ENCODE data around the gene ZNF511. TPM values are rescaled to one million over a fixed set of nuclear protein-coding genes. Genes with fewer than 3 reads are reported as not detected.
A peak's percentile ranks its signal among the peaks of the same experiment; 100 is the strongest.

The ZNF511 gene
- total RNA-seq, 1 donor from 2014 or later = 44.8 TPM

- ATAC-seq (ENCODE audit: poor library complexity) = no peak
- intact Hi-C loops (cut with DNase I) = no loop called here
- peak; percentile 6 for DNase-seq
Observed at GRCh38 chr10:133342942-133343341, 34.2 kb downstream of the ZNF511 start.

GRCh38 chr10:133343558-133343957 is 34.8 kb downstream of the ZNF511 start:
- ATAC-seq (ENCODE audit: poor library complexity) = no peak
- no peak for DNase-seq
- intact Hi-C loops (cut with DNase I) = no loop called here

GRCh38 chr10:133344236-133344635 is 35.5 kb downstream of the ZNF511 start:
- intact Hi-C loops (cut with DNase I) = no loop called here
- ATAC-seq (ENCODE audit: poor library complexity) = no peak
- DNase-seq = no peak

GRCh38 chr10:133346413-133346812 is 37.7 kb downstream of the ZNF511 start:
- ATAC-seq (ENCODE audit: poor library complexity) = no peak
- intact Hi-C loops (cut with DNase I) = no loop called here
- DNase-seq = no peak

- intact Hi-C loops (cut with DNase I) = no loop called here
- no peak for ATAC-seq (ENCODE audit: poor library complexity)
- DNase-seq = peak; percentile 30
Observed at GRCh38 chr10:133347710-133348517, 39.2 kb downstream of the ZNF511 start.

GRCh38 chr10:133349160-133349568 is 40.5 kb downstream of the ZNF511 start:
- ATAC-seq (ENCODE audit: poor library complexity) (no peak), DNase-seq (peak; percentile 21)
- intact Hi-C loops (cut with DNase I) = no loop called here

GRCh38 chr10:133349577-133350011 is 40.9 kb downstream of the ZNF511 start:
- ATAC-seq (ENCODE audit: poor library complexity) = no peak
- intact Hi-C loops (cut with DNase I) = no loop called here
- peak; percentile 22 for DNase-seq

GRCh38 chr10:133350283-133350949 is 41.7 kb downstream of the ZNF511 start:
- intact Hi-C loops (cut with DNase I) = no loop called here
- no peak for ATAC-seq (ENCODE audit: poor library complexity)
- DNase-seq = peak; percentile 35

- ATAC-seq (ENCODE audit: poor library complexity) = no peak
- intact Hi-C loops (cut with DNase I) = no loop called here
- DNase-seq = peak; percentile 30
Observed at GRCh38 chr10:133350950-133351329, 42.2 kb downstream of the ZNF511 start.

GRCh38 chr10:133351408-133352318 is 42.9 kb downstream of the ZNF511 start:
- ATAC-seq (ENCODE audit: poor library complexity) (no peak), DNase-seq (peak; percentile 37)
- intact Hi-C loops (cut with DNase I) = no loop called here

- peak; percentile 40 for DNase-seq
- intact Hi-C loops (cut with DNase I) = no loop called here
- no peak for ATAC-seq (ENCODE audit: poor library complexity)
Observed at GRCh38 chr10:133353202-133353959, 44.7 kb downstream of the ZNF511 start.

GRCh38 chr10:133353988-133354605 is 45.4 kb downstream of the ZNF511 start:
- intact Hi-C loops (cut with DNase I) = no loop called here
- ATAC-seq (ENCODE audit: poor library complexity) (no peak), DNase-seq (peak; percentile 26)

GRCh38 chr10:133354672-133355240 is 46.0 kb downstream of the ZNF511 start:
- intact Hi-C loops (cut with DNase I) = no loop called here
- ATAC-seq (ENCODE audit: poor library complexity) (no peak), DNase-seq (peak; percentile 27)

GRCh38 chr10:133355266-133355665 is 46.6 kb downstream of the ZNF511 start:
- no peak for ATAC-seq (ENCODE audit: poor library complexity)
- DNase-seq = no peak
- intact Hi-C loops (cut with DNase I) = no loop called here

- DNase-seq (peak; percentile 32), ATAC-seq (ENCODE audit: poor library complexity) (no peak)
- intact Hi-C loops (cut with DNase I) = no loop called here
Observed at GRCh38 chr10:133355991-133356390, 47.3 kb downstream of the ZNF511 start.

GRCh38 chr10:133356549-133357284 is 48.0 kb downstream of the ZNF511 start:
- intact Hi-C loops (cut with DNase I) = no loop called here
- ATAC-seq (ENCODE audit: poor library complexity) = no peak

More at GRCh38 chr10:133356549-133357284, 48.0 kb downstream of the ZNF511 start:
- DNase-seq = peak; percentile 43

Data from Right ventricle myocardium superior (tissue), 1 donor.